A549 (cell line): ENCODE data around the gene PPP2R3A. TPM values are rescaled to one million over a fixed set of nuclear protein-coding genes. Genes with fewer than 3 reads are reported as not detected.

Experiments
- ATAC-seq, 2 experiments: fragments of 200-7000 bp in 1 of 2; fragments of >200 bp in 1 of 2; cut with Nextera tagmentation in 1 of 2; cut with Tn5 transposase in 1 of 2; 3 replicates each; pipeline versions ENCODE4 v1.8.0 to v1.9.1; 2018 to 2020; ENCODE audit warnings: mild to moderate bottlenecking in 1 of 2, moderate library complexity in 1 of 2
- CTCF ChIA-PET: fragments of 300-600 bp; sonication (Branson Sonifier 250); formaldehyde crosslinking; extraction: SDS; loops from one replicate; lab custom pipeline; 2021; ENCODE audit warnings: antibody characterized with exemption, inconsistent platforms; lab: Yijun Ruan, JAX
- POLR2A ChIA-PET: fragments of 350-600 bp; formaldehyde crosslinking; extraction: SDS; loops from one replicate; lab custom pipeline; 2021; ENCODE audit warnings: antibody characterized with exemption, inconsistent platforms; lab: Yijun Ruan, JAX
- DNase-seq, 2 experiments: peaks; one replicate each; pipeline versions ENCODE4 v3.0.0 to v3.0.0-alpha.2; 2011 to 2016; ENCODE audit warnings: low read depth in 1 of 2, low spot score in 1 of 2
- FAIRE-seq: peaks from 2 replicates; lab custom pipeline; 2011; peaks lifted over from hg19 to GRCh38; lab: Jason Lieb, UNC
- H3K27ac ChIP-seq, 2 experiments: fragments of >200 bp; sonication (Bioruptor Twin); formaldehyde crosslinking; 3 replicates each; pipeline ENCODE4 v1.5.1; 2016 to 2017
- H3K4me1 ChIP-seq: fragments of >200 bp; sonication (Bioruptor Twin); formaldehyde crosslinking; 3 replicates; pipeline ENCODE4 v1.6.1; 2016
- H3K4me2 ChIP-seq: fragments of >200 bp; sonication (Bioruptor Twin); formaldehyde crosslinking; 3 replicates; pipeline ENCODE4 v1.6.1; 2016
- H3K4me3 ChIP-seq: fragments of >200 bp; sonication (Bioruptor Twin); formaldehyde crosslinking; 3 replicates; pipeline ENCODE4 v1.5.1; 2016
- H3K9me3 ChIP-seq: fragments of >200 bp; sonication (Bioruptor Twin); formaldehyde crosslinking; 3 replicates; pipeline ENCODE4 v1.6.1; 2016
- ATOH8 ChIP-seq: fragments of 250-450 bp; sonication (Bioruptor Pico); IDR thresholded peaks from 2 replicates; pipeline ENCODE4 v1.5.0; 2020; ENCODE audit warnings: low read depth, mild to moderate bottlenecking, moderate library complexity
- BCL3 ChIP-seq: fragments of >200 bp; sonication (Bioruptor Twin); formaldehyde crosslinking; IDR thresholded peaks from 3 replicates; pipeline ENCODE4 v1.6.1; 2016
- CBX2 ChIP-seq: fragments of 200-600 bp; sonication (generic); IDR thresholded peaks from 2 replicates; pipeline ENCODE4 v1.6.1; 2016; ENCODE audit warnings: low read depth, mild to moderate bottlenecking, borderline replicate concordance
- CEBPB ChIP-seq, 2 experiments: fragments of >200 bp in 1 of 2; sonication (Bioruptor Twin) in 1 of 2; formaldehyde crosslinking in 1 of 2; IDR thresholded peaks; 2 replicates each; pipeline ENCODE4 v1.6.1; 2012 to 2016
- CHD4 ChIP-seq: fragments of 200-600 bp; sonication (generic); IDR thresholded peaks from 2 replicates; pipeline ENCODE4 v1.6.1; 2016; ENCODE audit warnings: antibody characterized with exemption, mild to moderate bottlenecking, borderline replicate concordance
- E2F6 ChIP-seq: IDR thresholded peaks from 2 replicates; pipeline ENCODE4 v1.6.1; 2012; ENCODE audit warnings: low read depth, borderline replicate concordance
- EHF ChIP-seq: fragments of 250-450 bp; sonication (Bioruptor Pico); IDR thresholded peaks from 2 replicates; pipeline ENCODE4 v1.5.0; 2020; ENCODE audit warnings: mild to moderate bottlenecking
- EHMT2 ChIP-seq: fragments of 200-600 bp; sonication (generic); IDR thresholded peaks from 2 replicates; pipeline ENCODE4 v1.6.1; 2016; ENCODE audit warnings: antibody characterized with exemption, low read depth, mild to moderate bottlenecking, moderate library complexity
- FOSB ChIP-seq: fragments of 250-450 bp; sonication (Bioruptor Pico); IDR thresholded peaks from 2 replicates; pipeline ENCODE4 v1.5.0; 2020; ENCODE audit warnings: mild to moderate bottlenecking, moderate library complexity
- HDAC2 ChIP-seq: fragments of 200-600 bp; sonication (generic); IDR thresholded peaks from 2 replicates; pipeline ENCODE4 v1.6.1; 2016
- HEYL ChIP-seq: fragments of 250-450 bp; sonication (Bioruptor Pico); IDR thresholded peaks from 2 replicates; pipeline ENCODE4 v1.8.0; 2021; ENCODE audit warnings: mild to moderate bottlenecking, moderate library complexity
- HOXA7 ChIP-seq: fragments of 250-450 bp; sonication (Bioruptor Pico); IDR thresholded peaks from 2 replicates; pipeline ENCODE4 v1.5.0; 2020; ENCODE audit warnings: mild to moderate bottlenecking, moderate library complexity
- HOXB5 ChIP-seq: fragments of 250-450 bp; sonication (Bioruptor Pico); IDR thresholded peaks from 2 replicates; pipeline ENCODE4 v1.5.0; 2020; ENCODE audit warnings: mild to moderate bottlenecking, moderate library complexity
- JUN ChIP-seq, 2 experiments: fragments of >200 bp; sonication (Bioruptor Twin); formaldehyde crosslinking; IDR thresholded peaks; 2 replicates in 1 of 2; 3 replicates in 1 of 2; pipeline ENCODE4 v1.6.1; 2016 to 2017
- KDM1A ChIP-seq: fragments of 200-600 bp; sonication (generic); IDR thresholded peaks from 2 replicates; pipeline ENCODE4 v1.6.1; 2016; ENCODE audit warnings: low read depth, mild to moderate bottlenecking
- MAZ ChIP-seq: fragments of 150-350 bp; IDR thresholded peaks from 2 replicates; pipeline ENCODE4 v1.6.1; 2014; ENCODE audit warnings: antibody characterized with exemption, low read depth, low read length, borderline replicate concordance
- MYC ChIP-seq: IDR thresholded peaks from 2 replicates; pipeline ENCODE4 v1.6.1; 2012; ENCODE audit warnings: mild to moderate bottlenecking, inconsistent platforms, low read length, improper control_type of control experiment, borderline replicate concordance
- NFE2L2 ChIP-seq: fragments of 150-350 bp; conservative IDR thresholded peaks from 2 replicates; pipeline ENCODE4 v1.6.1; 2014; ENCODE audit warnings: low read length
- PHF8 ChIP-seq: fragments of 200-600 bp; sonication (generic); IDR thresholded peaks from 2 replicates; pipeline ENCODE4 v1.6.1; 2016; ENCODE audit warnings: low read depth, mild to moderate bottlenecking, antibody characterized with exemption, moderate library complexity, borderline replicate concordance
- POLR2A ChIP-seq: IDR thresholded peaks from 2 replicates; pipeline ENCODE4 v1.6.1; 2012; ENCODE audit warnings: mild to moderate bottlenecking, low read length
- POLR2AphosphoS2 ChIP-seq: conservative IDR thresholded peaks from 2 replicates; pipeline ENCODE4 v1.6.1; 2012; ENCODE audit warnings: low read length, improper control_type of control experiment, inconsistent platforms
- SMC3 ChIP-seq: fragments of >200 bp; sonication (Bioruptor Twin); formaldehyde crosslinking; IDR thresholded peaks from 3 replicates; pipeline ENCODE4 v1.6.1; 2018; ENCODE audit warnings: inconsistent platforms
- TFCP2L1 ChIP-seq: fragments of 250-450 bp; sonication (Bioruptor Pico); IDR thresholded peaks from 2 replicates; pipeline ENCODE4 v1.5.0; 2021; ENCODE audit warnings: mild to moderate bottlenecking
- ZC3H11A ChIP-seq: fragments of 450-650 bp; IDR thresholded peaks from 2 replicates; pipeline ENCODE4 v1.6.1; 2014; ENCODE audit warnings: antibody characterized with exemption, mild to moderate bottlenecking
- WGBS: methylation state at CpG from one replicate; pipeline ENCODE4 v1.1.6; 2017; ENCODE audit errors: missing lambda C conversion rate; 5-methylcytosine and 5-hydroxymethylcytosine counted together
- polyA plus RNA-seq, 4 experiments: library from polyadenylated mRNA; depleted of rRNA in 3 of 4; stranded (reverse); fragments of >200 nt; fragmentation: RNase III in 1 of 4; extraction: RNeasy Plus Mini Kit Qiagen cat#74134 plus additional on column Dnase treatment in 1 of 4; gene quantifications; 2 replicates in 3 of 4; 3 replicates in 1 of 4; pipeline ENCODE4 v1.2.3, GENCODE V29; 2011 to 2017
- TF ChIP-seq, protein P1 (sequence below): fragments of 200-600 bp; sonication (generic); IDR thresholded peaks from 2 replicates; pipeline ENCODE4 v1.6.1; 2016; ENCODE audit warnings: antibody characterized with exemption, mild to moderate bottlenecking, moderate library complexity
- TF ChIP-seq, protein P2 (sequence below): IDR thresholded peaks from 2 replicates; pipeline ENCODE4 v1.6.1; 2012
- TF ChIP-seq, protein P3 (sequence below): IDR thresholded peaks from 2 replicates; pipeline ENCODE4 v1.6.1; 2012

Gene PPP2R3A
- polyA plus RNA-seq, 2 of the 4 experiments (the other 2 are of a cell fraction): 1.9 to 3.2 TPM

DNA sequence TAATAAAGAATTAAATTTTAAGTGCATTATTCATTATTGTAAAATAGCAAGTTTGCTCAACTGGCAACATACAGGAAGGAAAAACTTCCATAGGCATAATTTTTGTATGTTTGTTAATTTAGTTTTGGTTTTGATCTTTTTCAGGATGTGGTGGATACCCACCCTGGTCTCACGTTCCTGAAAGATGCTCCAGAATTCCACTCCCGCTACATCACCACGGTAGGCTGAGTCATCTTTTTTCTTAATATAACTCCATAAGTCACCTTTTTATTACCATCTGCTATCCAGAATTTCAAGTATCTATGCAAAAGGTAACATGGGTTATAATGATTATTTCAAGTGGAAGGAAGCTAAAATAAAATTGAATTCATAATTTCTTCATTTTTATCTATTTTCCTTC lies 104.8 kb downstream of the PPP2R3A start:
- no peak for ATAC-seq
- Histone ChIP-seq H3K4me2 (no peak overlapping the region), H3K27ac (no peak overlapping the region), H3K9me3 (no peaks in the 10 kb centered on the region), H3K4me3 (no peak overlapping the region), H3K4me1 (peaks cover 12% of the 10 kb centered on the region; the same call in 2 of the 3 replicates)
- TF ChIP-seq BCL3: no peak
- TF ChIP-seq, protein P1, sequence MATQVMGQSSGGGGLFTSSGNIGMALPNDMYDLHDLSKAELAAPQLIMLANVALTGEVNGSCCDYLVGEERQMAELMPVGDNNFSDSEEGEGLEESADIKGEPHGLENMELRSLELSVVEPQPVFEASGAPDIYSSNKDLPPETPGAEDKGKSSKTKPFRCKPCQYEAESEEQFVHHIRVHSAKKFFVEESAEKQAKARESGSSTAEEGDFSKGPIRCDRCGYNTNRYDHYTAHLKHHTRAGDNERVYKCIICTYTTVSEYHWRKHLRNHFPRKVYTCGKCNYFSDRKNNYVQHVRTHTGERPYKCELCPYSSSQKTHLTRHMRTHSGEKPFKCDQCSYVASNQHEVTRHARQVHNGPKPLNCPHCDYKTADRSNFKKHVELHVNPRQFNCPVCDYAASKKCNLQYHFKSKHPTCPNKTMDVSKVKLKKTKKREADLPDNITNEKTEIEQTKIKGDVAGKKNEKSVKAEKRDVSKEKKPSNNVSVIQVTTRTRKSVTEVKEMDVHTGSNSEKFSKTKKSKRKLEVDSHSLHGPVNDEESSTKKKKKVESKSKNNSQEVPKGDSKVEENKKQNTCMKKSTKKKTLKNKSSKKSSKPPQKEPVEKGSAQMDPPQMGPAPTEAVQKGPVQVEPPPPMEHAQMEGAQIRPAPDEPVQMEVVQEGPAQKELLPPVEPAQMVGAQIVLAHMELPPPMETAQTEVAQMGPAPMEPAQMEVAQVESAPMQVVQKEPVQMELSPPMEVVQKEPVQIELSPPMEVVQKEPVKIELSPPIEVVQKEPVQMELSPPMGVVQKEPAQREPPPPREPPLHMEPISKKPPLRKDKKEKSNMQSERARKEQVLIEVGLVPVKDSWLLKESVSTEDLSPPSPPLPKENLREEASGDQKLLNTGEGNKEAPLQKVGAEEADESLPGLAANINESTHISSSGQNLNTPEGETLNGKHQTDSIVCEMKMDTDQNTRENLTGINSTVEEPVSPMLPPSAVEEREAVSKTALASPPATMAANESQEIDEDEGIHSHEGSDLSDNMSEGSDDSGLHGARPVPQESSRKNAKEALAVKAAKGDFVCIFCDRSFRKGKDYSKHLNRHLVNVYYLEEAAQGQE: no peak
- no peak for TF ChIP-seq MYC
- no peak for TF ChIP-seq KDM1A
- no peak for TF ChIP-seq HOXB5 (CRISPR knock-in tag)
- no peak for TF ChIP-seq TFCP2L1 (CRISPR knock-in tag)
- no peak for TF ChIP-seq EHF
- no peak for TF ChIP-seq E2F6
- no peak for TF ChIP-seq CEBPB (IDR thresholded peaks at IDR 0.05)
- no peak for TF ChIP-seq PHF8
- no peak for TF ChIP-seq POLR2A
- TF ChIP-seq SMC3: no peak
- no peak for TF ChIP-seq ZC3H11A
- TF ChIP-seq CHD4: no peak
- no peak for TF ChIP-seq MAZ
- no peak for TF ChIP-seq NFE2L2
- TF ChIP-seq POLR2AphosphoS2: no peak
- no peak for TF ChIP-seq EHMT2
- no peak for TF ChIP-seq HEYL (CRISPR knock-in tag)
- DNase-seq: no peak
- CTCF ChIA-PET: interaction anchor here (1.8 to 5.0 kb wide), 3 partner anchors 321 to 944 kb away, joined by 9 to 24 read pairs (median 18); partner anchors contain the start of gene STAG1
- no peak for FAIRE-seq
- POLR2A ChIA-PET: interaction anchor here (1.8 to 2.4 kb wide), 2 partner anchors 126 to 682 kb away, joined by 4 to 9 read pairs; partner anchors contain the start of genes MSL2 and STAG1
- WGBS: 37% methylated on average over 3 of the region's 3 CpGs

GRCh38 chr3:136070953-136071949 lies 105.7 kb downstream of the PPP2R3A start:
- H3K27ac ChIP-seq: no peak overlapping the region
- DNase-seq (no peak), ATAC-seq (peak; percentile 77 to 80; a peak in 4 of 6 replicates), FAIRE-seq (no peak)
- POLR2A ChIA-PET: interaction anchor here (1.8 to 2.4 kb wide), 2 partner anchors 125 to 681 kb away, joined by 4 to 9 read pairs; partner anchors contain the start of genes MSL2 and STAG1
- peaks cover 18% of the 10 kb centered on the region; the same call in 2 of the 3 replicates for H3K4me1 ChIP-seq
- H3K9me3 ChIP-seq: no peaks in the 10 kb centered on the region
- no peak overlapping the region for H3K4me3 ChIP-seq
- CTCF ChIA-PET: interaction anchor here (0.6 to 5.0 kb wide), 10 partner anchors 10 to 943 kb away, joined by 3 to 24 read pairs (median 3); partner anchors contain the start of gene STAG1
- 32% methylated on average over 9 of the region's 9 CpGs for WGBS
- H3K4me2 ChIP-seq: peak overlapping the region; percentile 17; the same call in 1 of the 3 replicates
- TF ChIP-seq HOXA7 (no peak), POLR2AphosphoS2 (no peak), SMC3 (0 out of 3 replicates have a peak, but pooled peaks have one; percentile 5), JUN (IDR thresholded peaks at IDR 0.05) (no peak), CBX2 (no peak), HDAC2 (no peak), FOSB (CRISPR knock-in tag) (no peak), CEBPB (IDR thresholded peaks at IDR 0.05) (no peak), ATOH8 (no peak), HEYL (CRISPR knock-in tag) (no peak)
- TF ChIP-seq, protein P2, sequence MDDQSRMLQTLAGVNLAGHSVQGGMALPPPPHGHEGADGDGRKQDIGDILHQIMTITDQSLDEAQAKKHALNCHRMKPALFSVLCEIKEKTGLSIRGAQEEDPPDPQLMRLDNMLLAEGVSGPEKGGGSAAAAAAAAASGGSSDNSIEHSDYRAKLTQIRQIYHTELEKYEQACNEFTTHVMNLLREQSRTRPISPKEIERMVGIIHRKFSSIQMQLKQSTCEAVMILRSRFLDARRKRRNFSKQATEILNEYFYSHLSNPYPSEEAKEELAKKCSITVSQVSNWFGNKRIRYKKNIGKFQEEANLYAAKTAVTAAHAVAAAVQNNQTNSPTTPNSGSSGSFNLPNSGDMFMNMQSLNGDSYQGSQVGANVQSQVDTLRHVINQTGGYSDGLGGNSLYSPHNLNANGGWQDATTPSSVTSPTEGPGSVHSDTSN: no peak
- TF ChIP-seq, protein P3, sequence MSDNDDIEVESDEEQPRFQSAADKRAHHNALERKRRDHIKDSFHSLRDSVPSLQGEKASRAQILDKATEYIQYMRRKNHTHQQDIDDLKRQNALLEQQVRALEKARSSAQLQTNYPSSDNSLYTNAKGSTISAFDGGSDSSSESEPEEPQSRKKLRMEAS: no peak
